ENCODE measurements around the gene VAV2. TPM values are rescaled to one million over a fixed set of nuclear protein-coding genes. Genes with fewer than 3 reads are reported as not detected.

The VAV2 gene
- total RNA-seq, 1 donor from 2014 or later = 52.0 TPM

- no peak for DNase-seq (ENCODE audit: low read depth)
Observed at GRCh38 chr9:133815781-133816180, 176.3 kb downstream of the VAV2 start.

- no peak for DNase-seq (ENCODE audit: low read depth)
Observed at GRCh38 chr9:133814586-133815208, 177.4 kb downstream of the VAV2 start.

GRCh38 chr9:133813749-133814585 is 178.2 kb downstream of the VAV2 start:
- DNase-seq (ENCODE audit: low read depth) = no peak

- DNase-seq (ENCODE audit: low read depth) = no peak
Observed at GRCh38 chr9:133812941-133813748, 179.0 kb downstream of the VAV2 start.

- no peak for DNase-seq (ENCODE audit: low read depth)
Observed at GRCh38 chr9:133812077-133812868, 179.9 kb downstream of the VAV2 start.

GRCh38 chr9:133811471-133811870 is 180.7 kb downstream of the VAV2 start:
- no peak for DNase-seq (ENCODE audit: low read depth)

- no peak for DNase-seq (ENCODE audit: low read depth)
Observed at GRCh38 chr9:133810556-133811195, 181.4 kb downstream of the VAV2 start.

GRCh38 chr9:133809335-133809734 is 182.8 kb downstream of the VAV2 start:
- DNase-seq (ENCODE audit: low read depth) = no peak

GRCh38 chr9:133807818-133808217 is 184.3 kb downstream of the VAV2 start:
- DNase-seq (ENCODE audit: low read depth) = no peak

- DNase-seq (ENCODE audit: low read depth) = no peak
Observed at GRCh38 chr9:133807037-133807436, 185.1 kb downstream of the VAV2 start.

- DNase-seq (ENCODE audit: low read depth) = no peak
Observed at GRCh38 chr9:133806623-133807010, 185.5 kb downstream of the VAV2 start.

GRCh38 chr9:133805876-133806622 is 186.1 kb downstream of the VAV2 start:
- no peak for DNase-seq (ENCODE audit: low read depth)

- DNase-seq (ENCODE audit: low read depth) = no peak
Observed at GRCh38 chr9:133804199-133804598, 187.9 kb downstream of the VAV2 start.

- no peak for DNase-seq (ENCODE audit: low read depth)
Observed at GRCh38 chr9:133803745-133804144, 188.4 kb downstream of the VAV2 start.

- peak; percentile 15 for DNase-seq (ENCODE audit: low read depth)
Observed at GRCh38 chr9:133803028-133803585, 189.0 kb downstream of the VAV2 start.

GRCh38 chr9:133801739-133802138 is 190.4 kb downstream of the VAV2 start:
- no peak for DNase-seq (ENCODE audit: low read depth)

GRCh38 chr9:133800266-133800665 is 191.9 kb downstream of the VAV2 start:
- DNase-seq (ENCODE audit: low read depth) = no peak

- DNase-seq (ENCODE audit: low read depth) = no peak
Observed at GRCh38 chr9:133799716-133800115, 192.4 kb downstream of the VAV2 start.

- no peak for DNase-seq (ENCODE audit: low read depth)
Observed at GRCh38 chr9:133799106-133799505, 193.0 kb downstream of the VAV2 start.

- no peak for DNase-seq (ENCODE audit: low read depth)
Observed at GRCh38 chr9:133798160-133798559, 194.0 kb downstream of the VAV2 start.
